CD8-positive, alpha-beta memory T cell (primary cell): Measurements from ENCODE around the gene PDE4C. TPM values are rescaled to one million over a fixed set of nuclear protein-coding genes. Genes with fewer than 3 reads are reported as not detected.

Experiments used
- CTCF ChIA-PET: fragments of 350-600 bp; sonication (Branson Sonifier 250); formaldehyde crosslinking; loops from one replicate; lab custom pipeline; 2021; ENCODE audit warnings: antibody characterized with exemption; lab: Charles Lee
- POLR2A ChIA-PET: fragments of 350-600 bp; sonication (Branson Sonifier 250); formaldehyde crosslinking; loops from one replicate; lab custom pipeline; 2021; ENCODE audit warnings: antibody characterized with exemption; lab: Charles Lee
- DNase-seq, 5 donors: peaks; one replicate each; pipeline versions ENCODE4 v3.0.0 to v3.0.0-alpha.2; 2020 to 2022; ENCODE audit warnings: mixed read lengths in 1 of 5
- H3K27ac ChIP-seq: one replicate; pipeline ENCODE4 v1.7.0; 2013; ENCODE audit warnings: low read depth, mild to moderate bottlenecking, low read length, moderate library complexity
- H3K27me3 ChIP-seq: 2 replicates; pipeline ENCODE4 v1.7.0; 2013; ENCODE audit warnings: low read length, mild to moderate bottlenecking; ENCODE audit not compliant: insufficient read depth, poor library complexity, severe bottlenecking
- H3K36me3 ChIP-seq: 2 replicates; pipeline ENCODE4 v1.7.0; 2013; ENCODE audit warnings: mild to moderate bottlenecking, low read length, moderate library complexity; ENCODE audit not compliant: insufficient read depth
- H3K4me1 ChIP-seq: 2 replicates; pipeline ENCODE4 v1.7.0; 2013; ENCODE audit warnings: mild to moderate bottlenecking, low read length, moderate library complexity; ENCODE audit not compliant: insufficient read depth
- H3K4me3 ChIP-seq: 2 replicates; pipeline ENCODE4 v1.7.0; 2013; ENCODE audit warnings: mild to moderate bottlenecking, low read length
- H3K9me3 ChIP-seq: 2 replicates; pipeline ENCODE4 v1.7.0; 2013; ENCODE audit warnings: mild to moderate bottlenecking, low read length
- H3K27ac Mint-ChIP-seq, 8 donors: one replicate each; pipeline ENCODE4 v1.8.0; 2020 to 2021; ENCODE audit warnings: mixed read lengths in 8 of 8, mild to moderate bottlenecking in 6 of 8, inconsistent platforms in 3 of 8, moderate library complexity in 3 of 8
- H3K27me3 Mint-ChIP-seq, 2 donors: one replicate each; pipeline ENCODE4 v1.8.0; 2020 to 2021; ENCODE audit warnings: mixed read lengths in 2 of 2, mild to moderate bottlenecking in 1 of 2, moderate library complexity in 1 of 2
- H3K36me3 Mint-ChIP-seq, 3 donors: one replicate each; pipeline ENCODE4 v1.8.0; 2020 to 2021; ENCODE audit warnings: mixed read lengths in 3 of 3, inconsistent platforms in 1 of 3, mild to moderate bottlenecking in 1 of 3
- H3K4me1 Mint-ChIP-seq, 3 donors: one replicate each; pipeline ENCODE4 v1.8.0; 2020 to 2021; ENCODE audit warnings: mixed read lengths in 3 of 3, inconsistent platforms in 1 of 3, mild to moderate bottlenecking in 1 of 3
- H3K4me3 Mint-ChIP-seq, 7 donors: one replicate each; pipeline ENCODE4 v1.8.0; 2020 to 2021; ENCODE audit warnings: mixed read lengths in 7 of 7, mild to moderate bottlenecking in 6 of 7, moderate library complexity in 4 of 7, inconsistent platforms in 2 of 7
- H3K9me3 Mint-ChIP-seq, 5 donors: one replicate each; pipeline ENCODE4 v1.8.0; 2020 to 2022; ENCODE audit warnings: mixed read lengths in 5 of 5, mild to moderate bottlenecking in 3 of 5, moderate library complexity in 2 of 5, inconsistent platforms in 1 of 5
- polyA plus RNA-seq: library from polyadenylated mRNA; unstranded; fragments of 300-500 nt; fragmentation: Illumina TruSeq; gene quantifications from one replicate; pipeline ENCODE4 v1.2.3, GENCODE V29; 2021
- total RNA-seq, 2 experiments: library from RNA; stranded (reverse); gene quantifications; one replicate each; pipeline ENCODE4 v1.2.3, GENCODE V29; 2021

The PDE4C gene
- total and polyA plus RNA-seq, 3 experiments from 2014 or later, result not detected

DNA sequence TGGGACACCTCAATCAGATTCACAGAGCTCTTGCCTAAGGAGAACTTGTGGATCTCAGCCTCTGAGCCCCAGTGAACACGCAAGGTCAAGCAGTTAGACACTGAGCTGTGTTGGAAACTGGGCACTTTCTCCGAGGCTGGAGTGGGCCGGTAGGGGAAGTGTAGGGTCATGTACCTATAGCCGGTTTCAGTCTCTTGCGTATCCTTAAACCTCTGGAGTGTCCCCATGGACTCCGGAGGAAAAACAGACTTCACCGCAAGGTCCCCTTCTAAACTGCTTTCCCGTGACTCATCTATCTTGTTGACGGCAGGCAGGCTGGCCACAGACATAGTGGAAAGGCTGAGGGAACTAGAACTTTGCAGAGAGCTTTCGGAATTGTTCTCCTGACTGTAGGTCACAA, 36.7 kb upstream of the PDE4C start:
- no peak overlapping the region for H3K27ac Mint-ChIP-seq
- no peaks in the 10 kb centered on the region for H3K27me3 Mint-ChIP-seq
- Histone ChIP-seq H3K9me3 (no peaks in the 10 kb centered on the region), H3K4me1 (no peaks in the 10 kb centered on the region), H3K4me3 (no peak overlapping the region), H3K27ac (no peak overlapping the region), H3K27me3 (no peaks in the 10 kb centered on the region), H3K36me3 (peaks cover 5% of the 10 kb centered on the region)
- peaks cover 5 to 12% (median 9%) of the 10 kb centered on the region in 3 donors for H3K4me1 Mint-ChIP-seq
- CTCF ChIA-PET, result interaction anchor here (1.7 to 1.8 kb wide), 2 partner anchors 11 to 16 kb away, joined by 6 read pairs; no protein-coding TSS in a partner anchor
- POLR2A ChIA-PET, result interaction anchor here (0.7 kb wide), 1 partner anchor 245 kb away, joined by 3 read pairs; no protein-coding TSS in a partner anchor
- no peak overlapping the region for H3K4me3 Mint-ChIP-seq
- H3K9me3 Mint-ChIP-seq, result no peaks in the 10 kb centered on the region
- peaks cover under 1 to 27% (median 3%) of the 10 kb centered on the region in 3 donors for H3K36me3 Mint-ChIP-seq
- no peak for DNase-seq

DNA sequence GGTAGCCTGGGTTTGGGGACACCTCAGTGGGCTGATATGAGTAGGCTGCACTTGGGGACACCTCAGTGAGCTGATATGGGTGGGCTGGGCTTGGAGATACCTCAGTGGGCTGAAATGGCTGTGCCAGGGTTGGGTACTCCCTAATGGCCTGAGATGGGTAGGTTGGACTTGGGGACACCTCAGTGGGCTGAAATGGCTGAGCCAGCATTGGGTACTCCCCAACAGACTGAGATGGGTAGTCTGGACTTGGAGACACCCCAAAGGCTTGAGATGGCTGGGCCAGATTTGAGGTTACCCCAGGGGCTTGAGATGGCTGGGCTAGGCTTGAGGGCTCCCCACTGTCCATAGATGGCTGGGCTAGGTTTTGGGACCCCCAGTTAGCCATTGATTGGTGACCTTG, 35.9 kb upstream of the PDE4C start:
- Histone ChIP-seq H3K4me1 (no peaks in the 10 kb centered on the region), H3K9me3 (no peaks in the 10 kb centered on the region), H3K27me3 (no peaks in the 10 kb centered on the region), H3K36me3 (peaks cover 5% of the 10 kb centered on the region), H3K27ac (no peak overlapping the region), H3K4me3 (no peak overlapping the region)
- H3K4me3 Mint-ChIP-seq, result no peak overlapping the region
- no peaks in the 10 kb centered on the region for H3K27me3 Mint-ChIP-seq
- no peak overlapping the region for H3K27ac Mint-ChIP-seq
- ChIA-PET CTCF (interaction anchor here (1.7 to 2.0 kb wide), 3 partner anchors 10 to 17 kb away, joined by 6 read pairs; no protein-coding TSS in a partner anchor), POLR2A (interaction anchor here (0.8 kb wide), 1 partner anchor 153 kb away, joined by 3 read pairs; no protein-coding TSS in a partner anchor)
- H3K4me1 Mint-ChIP-seq, result peaks cover 5 to 12% (median 9%) of the 10 kb centered on the region in 3 donors
- H3K36me3 Mint-ChIP-seq, result peaks cover 0 to 22% (median 3%) of the 10 kb centered on the region in 3 donors
- DNase-seq, result no peak
- no peaks in the 10 kb centered on the region for H3K9me3 Mint-ChIP-seq

DNA sequence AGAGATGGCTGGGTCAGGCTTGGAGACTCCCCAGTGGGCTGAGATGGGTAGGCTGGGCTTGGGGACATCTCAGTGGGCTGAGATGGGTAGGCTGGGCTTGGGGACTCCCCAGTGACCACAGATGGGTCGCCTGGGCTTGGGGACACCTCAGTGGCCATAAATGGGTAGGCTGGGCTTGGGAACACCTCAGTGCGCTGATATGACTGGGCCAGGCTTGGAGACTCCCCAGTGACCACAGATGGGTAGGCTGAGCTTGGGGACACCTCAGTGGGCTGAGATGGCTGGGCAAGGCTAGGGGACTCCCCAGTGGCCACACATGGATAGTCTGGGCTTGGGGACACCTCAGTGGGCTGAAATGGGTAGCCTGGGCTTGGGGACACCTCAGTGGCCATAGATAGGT, 35.2 kb upstream of the PDE4C start:
- H3K27ac Mint-ChIP-seq, result no peak overlapping the region
- Histone ChIP-seq H3K27ac (no peak overlapping the region), H3K27me3 (no peaks in the 10 kb centered on the region), H3K9me3 (no peaks in the 10 kb centered on the region), H3K36me3 (peaks cover 4% of the 10 kb centered on the region), H3K4me3 (no peak overlapping the region), H3K4me1 (no peaks in the 10 kb centered on the region)
- DNase-seq, result no peak
- H3K9me3 Mint-ChIP-seq, result no peaks in the 10 kb centered on the region
- peaks cover 5 to 12% (median 8%) of the 10 kb centered on the region in 3 donors for H3K4me1 Mint-ChIP-seq
- no peak overlapping the region for H3K4me3 Mint-ChIP-seq
- peaks cover 0 to 15% (median 3%) of the 10 kb centered on the region in 3 donors for H3K36me3 Mint-ChIP-seq
- H3K27me3 Mint-ChIP-seq, result no peaks in the 10 kb centered on the region
- ChIA-PET CTCF (interaction anchor here (0.8 to 2.0 kb wide), 3 partner anchors 10 to 67 kb away, joined by 3 to 6 read pairs (median 3); no protein-coding TSS in a partner anchor), POLR2A (interaction anchor here (0.8 kb wide), 1 partner anchor 152 kb away, joined by 3 read pairs; no protein-coding TSS in a partner anchor)

DNA sequence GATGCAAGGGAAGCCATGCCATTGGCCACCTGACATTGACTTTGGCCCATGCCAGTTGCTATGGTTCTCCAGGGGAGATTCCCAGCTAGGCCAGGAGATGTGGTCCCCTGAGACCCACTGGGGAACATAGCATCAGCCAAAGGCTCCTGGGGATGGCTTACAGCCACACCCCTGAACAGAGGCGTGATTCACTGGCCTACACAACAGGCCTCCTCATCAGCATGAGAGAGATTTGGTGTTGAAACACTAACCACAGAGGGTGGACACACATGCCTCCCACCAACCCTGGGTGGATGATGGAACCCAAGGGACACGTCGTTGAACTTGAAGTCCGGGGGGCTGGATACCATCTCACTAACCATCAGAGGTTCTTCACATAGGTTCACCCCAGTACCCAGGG, 33.7 kb upstream of the PDE4C start:
- ChIA-PET CTCF (interaction anchor here (1.1 to 2.0 kb wide), 2 partner anchors 8 to 51 kb away, joined by 3 to 6 read pairs; no protein-coding TSS in a partner anchor), POLR2A (no interaction called here)
- Histone ChIP-seq H3K9me3 (no peaks in the 10 kb centered on the region), H3K27me3 (no peaks in the 10 kb centered on the region), H3K4me3 (no peak overlapping the region), H3K4me1 (no peaks in the 10 kb centered on the region), H3K36me3 (no peaks in the 10 kb centered on the region), H3K27ac (no peak overlapping the region)
- H3K9me3 Mint-ChIP-seq, result no peaks in the 10 kb centered on the region
- no peak for DNase-seq
- no peak overlapping the region for H3K27ac Mint-ChIP-seq
- H3K36me3 Mint-ChIP-seq, result peaks cover 0 to 2% (median 0%) of the 10 kb centered on the region in 3 donors
- H3K4me1 Mint-ChIP-seq, result peaks cover 0 to 1% (median 0%) of the 10 kb centered on the region in 3 donors
- peaks cover 2 to 4% of the 10 kb centered on the region in 2 donors for H3K27me3 Mint-ChIP-seq
- H3K4me3 Mint-ChIP-seq, result peak overlapping the region in 1 of 7 donors; percentile 16

DNA sequence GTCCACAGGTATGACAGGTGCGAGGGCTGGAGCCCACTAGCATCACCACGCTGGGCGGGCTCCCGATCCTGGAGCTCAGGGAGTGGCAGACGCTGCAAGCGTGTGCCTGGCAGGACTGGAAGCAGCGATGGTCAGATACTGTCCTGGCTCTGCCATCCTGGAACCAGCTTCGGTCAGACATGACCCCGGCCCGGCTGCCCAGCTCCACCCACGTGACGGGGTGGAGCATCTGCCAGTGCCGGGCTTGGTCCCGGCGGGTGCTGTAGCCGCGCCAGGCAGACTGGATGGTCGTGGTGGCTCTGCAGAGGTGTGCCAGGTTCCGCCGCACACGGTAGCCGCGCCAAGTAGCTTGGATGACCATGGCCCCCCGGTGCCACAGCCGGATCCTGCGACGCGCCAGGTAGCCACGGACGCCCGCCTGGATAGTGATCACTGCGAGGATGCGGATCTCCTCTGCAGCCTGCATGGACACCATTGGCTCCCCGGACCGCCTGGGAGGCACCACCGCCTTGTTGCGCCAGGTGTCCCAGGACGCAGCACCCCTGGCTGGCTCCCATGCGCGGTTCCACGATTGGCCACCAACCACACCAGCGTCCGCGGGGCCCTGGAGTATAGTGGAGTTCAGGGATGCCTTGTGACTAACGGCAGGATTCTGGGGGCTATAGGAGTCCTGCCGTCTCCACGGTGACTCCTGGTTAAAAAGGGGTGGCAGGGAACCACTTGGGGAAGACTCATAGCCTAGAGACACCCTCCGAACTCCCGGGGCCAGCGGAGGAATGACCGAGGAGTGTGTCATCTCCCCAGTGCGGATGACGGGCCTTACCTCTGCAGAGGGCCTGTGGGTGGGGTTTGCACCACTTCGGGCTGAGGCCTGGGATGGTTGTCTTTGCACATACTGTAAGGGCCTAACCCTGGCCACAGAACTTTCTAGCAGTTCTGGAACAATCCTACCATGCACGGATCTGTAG, 31.5 kb upstream of the PDE4C start:
- ChIA-PET POLR2A (no interaction called here), CTCF (interaction anchor here (1.4 kb wide), 1 partner anchor 90 kb away, joined by 3 read pairs; no protein-coding TSS in a partner anchor)
- no peaks in the 10 kb centered on the region for H3K4me1 ChIP-seq
- H3K36me3 ChIP-seq, result no peaks in the 10 kb centered on the region
- Mint-ChIP-seq H3K4me3 (peak overlapping the region in 1 of 7 donors; percentile 43), H3K9me3 (no peaks in the 10 kb centered on the region), H3K27ac (no peak overlapping the region), H3K36me3 (no peaks in the 10 kb centered on the region), H3K4me1 (peaks cover 0 to 1% (median 0%) of the 10 kb centered on the region in 3 donors), H3K27me3 (peaks cover 8 to 17% of the 10 kb centered on the region in 2 donors)
- H3K4me3 ChIP-seq, result no peak overlapping the region
- no peaks in the 10 kb centered on the region for H3K27me3 ChIP-seq
- DNase-seq, result no peak
- H3K9me3 ChIP-seq, result no peaks in the 10 kb centered on the region
- H3K27ac ChIP-seq, result no peak overlapping the region

DNA sequence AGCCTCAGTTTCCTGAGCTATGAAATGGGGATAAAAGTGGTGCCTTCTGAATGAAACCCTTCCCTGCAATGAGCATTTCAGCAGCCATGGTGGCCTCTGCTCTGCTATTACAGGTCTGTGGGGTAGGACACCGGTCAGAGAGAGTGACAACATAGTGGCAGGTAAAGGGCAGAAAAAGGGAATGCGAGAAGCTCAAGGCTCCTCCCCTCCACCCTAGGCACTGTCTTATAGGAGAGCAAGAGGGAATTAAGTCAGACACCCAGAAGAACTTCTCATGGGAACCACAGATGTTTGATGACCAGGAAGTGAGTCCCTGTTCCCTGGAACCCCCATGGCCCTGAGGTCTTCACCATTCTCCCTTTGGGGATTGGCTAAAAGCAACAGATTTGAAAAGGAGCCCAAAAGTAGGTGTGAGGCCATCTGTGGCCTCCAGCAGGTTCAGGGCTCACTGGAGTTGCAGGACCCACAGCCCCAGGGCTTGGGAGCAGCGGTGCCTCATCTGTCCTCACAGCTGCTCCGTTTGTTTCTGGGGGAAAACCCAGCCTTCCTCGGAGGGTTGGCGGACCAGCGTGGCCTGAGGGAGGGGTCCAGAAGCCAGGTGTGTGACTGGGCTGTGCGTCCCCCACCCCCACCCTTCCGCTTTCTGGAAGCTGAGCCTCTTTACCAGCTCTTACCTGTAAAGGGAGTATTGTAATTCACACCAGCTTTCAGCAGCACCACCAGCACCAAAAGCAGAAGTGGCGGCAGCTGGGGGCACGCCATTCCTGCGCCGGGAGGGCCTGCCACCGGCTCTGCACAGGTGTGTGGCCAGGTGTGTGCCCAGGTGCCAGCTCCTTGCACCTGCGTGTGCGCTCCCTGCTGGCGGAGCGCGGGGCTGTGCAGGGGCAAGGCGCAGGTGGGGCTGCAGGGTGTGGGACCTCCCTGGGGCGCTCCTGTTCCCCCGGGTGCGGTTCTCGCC, 28.6 kb upstream of the PDE4C start:
- ChIA-PET CTCF (interaction anchor here (0.8 to 11.8 kb wide), 5 partner anchors 23 to 134 kb away, joined by 3 to 116 read pairs (median 4); partner anchors contain the start of gene RAB3A), POLR2A (interaction anchor here (1.1 kb wide), 1 partner anchor 51 kb away, joined by 3 read pairs; the partner anchor contains the start of gene RAB3A)
- peak overlapping the region in 1 of 8 donors; percentile 43 for H3K27ac Mint-ChIP-seq
- no peak overlapping the region for H3K27ac ChIP-seq
- no peaks in the 10 kb centered on the region for H3K4me1 ChIP-seq
- peaks cover 8% of the 10 kb centered on the region for H3K27me3 ChIP-seq
- H3K36me3 Mint-ChIP-seq, result no peaks in the 10 kb centered on the region
- H3K9me3 Mint-ChIP-seq, result no peaks in the 10 kb centered on the region
- H3K4me1 Mint-ChIP-seq, result peaks cover 0 to 1% (median 0%) of the 10 kb centered on the region in 3 donors
- H3K36me3 ChIP-seq, result no peaks in the 10 kb centered on the region
- H3K4me3 Mint-ChIP-seq, result no peak overlapping the region
- peaks cover 14 to 25% of the 10 kb centered on the region in 2 donors for H3K27me3 Mint-ChIP-seq
- H3K9me3 ChIP-seq, result no peaks in the 10 kb centered on the region
- no peak for DNase-seq
- H3K4me3 ChIP-seq, result no peak overlapping the region

DNA sequence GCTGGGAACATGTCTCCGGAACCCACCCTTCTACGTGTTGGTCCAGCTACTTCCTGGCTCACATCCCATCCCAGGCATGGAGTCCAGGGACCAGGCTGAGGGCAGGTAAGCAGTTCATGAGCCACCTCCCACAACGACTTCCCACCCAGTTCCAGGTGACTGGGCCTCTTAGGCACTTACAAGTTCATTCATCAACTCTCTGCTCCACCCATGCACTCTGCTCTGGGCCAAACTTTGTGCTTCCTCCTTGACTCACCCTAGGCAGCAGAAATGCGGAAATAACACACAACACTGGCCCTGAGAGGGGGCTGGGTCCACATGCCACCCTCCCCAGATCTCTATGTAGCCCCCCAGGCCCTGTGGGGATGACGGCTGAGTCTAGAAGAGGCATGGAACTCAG, 27.5 kb upstream of the PDE4C start:
- Histone ChIP-seq H3K27ac (no peak overlapping the region), H3K27me3 (peaks cover 8% of the 10 kb centered on the region), H3K9me3 (no peaks in the 10 kb centered on the region), H3K4me3 (no peak overlapping the region), H3K36me3 (no peaks in the 10 kb centered on the region), H3K4me1 (no peaks in the 10 kb centered on the region)
- ChIA-PET CTCF (interaction anchor here (0.8 to 11.8 kb wide), 9 partner anchors 13 to 143 kb away, joined by 3 to 116 read pairs (median 4); partner anchors contain the start of genes MPV17L2 and RAB3A), POLR2A (no interaction called here)
- Mint-ChIP-seq H3K4me1 (peaks cover 0 to 1% (median 0%) of the 10 kb centered on the region in 3 donors), H3K4me3 (no peak overlapping the region), H3K27ac (peak overlapping the region in 3 of 8 donors; percentile 27 to 51 (median 38)), H3K9me3 (no peaks in the 10 kb centered on the region), H3K27me3 (peaks cover 14 to 25% of the 10 kb centered on the region in 2 donors), H3K36me3 (no peaks in the 10 kb centered on the region)
- DNase-seq, result no peak
